Neural progenitor cell (in vitro differentiated cells): ENCODE results near the gene RPTOR. TPM values are rescaled to one million over a fixed set of nuclear protein-coding genes. Genes with fewer than 3 reads are reported as not detected.
A peak's percentile ranks its signal among the peaks of the same experiment; 100 is the strongest.

Source experiments
- DNase-seq: peaks from one replicate; pipeline ENCODE4 v3.0.0-alpha.2; 2016; ENCODE audit warnings: low spot score
- H2AFZ ChIP-seq: fragments of 200-600 bp; sonication (generic); replicated peaks from 2 replicates; pipeline ENCODE4 v1.6.1; 2016; ENCODE audit warnings: antibody characterized with exemption
- H3F3A ChIP-seq: fragments of 200-600 bp; sonication (generic); 2 replicates; pipeline ENCODE4 v1.6.1; 2016; ENCODE audit warnings: antibody characterized with exemption, low read depth
- H3K27ac ChIP-seq: fragments of 200-600 bp; sonication (generic); 2 replicates; pipeline ENCODE4 v1.5.1; 2016; ENCODE audit warnings: mild to moderate bottlenecking
- H3K27me3 ChIP-seq: fragments of 200-600 bp; sonication (generic); 2 replicates; pipeline ENCODE4 v1.6.1; 2016; ENCODE audit warnings: mild to moderate bottlenecking, moderate library complexity
- H3K36me3 ChIP-seq: fragments of 200-600 bp; sonication (generic); 2 replicates; pipeline ENCODE4 v1.5.1; 2016
- H3K4me1 ChIP-seq: fragments of 200-600 bp; sonication (generic); 2 replicates; pipeline ENCODE4 v1.6.1; 2016; ENCODE audit warnings: mixed run types
- H3K4me2 ChIP-seq: fragments of 200-600 bp; sonication (generic); 2 replicates; pipeline ENCODE4 v1.6.1; 2016
- H3K4me3 ChIP-seq: fragments of 200-600 bp; sonication (generic); 2 replicates; pipeline ENCODE4 v1.5.1; 2016
- H3K79me2 ChIP-seq: fragments of 200-600 bp; sonication (generic); 2 replicates; pipeline ENCODE4 v1.6.1; 2016; ENCODE audit warnings: low read depth
- H3K9ac ChIP-seq: fragments of 200-600 bp; sonication (generic); 2 replicates; pipeline ENCODE4 v1.6.1; 2016
- H3K9me3 ChIP-seq: fragments of 200-600 bp; sonication (generic); 2 replicates; pipeline ENCODE4 v1.5.1; 2016; ENCODE audit warnings: low read depth
- H4K20me1 ChIP-seq: fragments of 200-600 bp; sonication (generic); 2 replicates; pipeline ENCODE4 v1.6.1; 2016; ENCODE audit warnings: low read depth
- H3K27ac Mint-ChIP-seq: 3 replicates; pipeline ENCODE4 v1.8.0; 2021; ENCODE audit warnings: mixed read lengths
- H3K27me3 Mint-ChIP-seq: 2 replicates; pipeline ENCODE4 v1.8.0; 2022; ENCODE audit warnings: low read depth, mild to moderate bottlenecking, inconsistent platforms, moderate library complexity, mixed read lengths; ENCODE audit not compliant: insufficient read depth
- H3K36me3 Mint-ChIP-seq: 3 replicates; pipeline ENCODE4 v1.8.0; 2021; ENCODE audit warnings: mixed read lengths
- H3K4me1 Mint-ChIP-seq: 3 replicates; pipeline ENCODE4 v1.8.0; 2021; ENCODE audit warnings: mixed read lengths
- H3K4me3 Mint-ChIP-seq: 3 replicates; pipeline ENCODE4 v1.8.0; 2021; ENCODE audit warnings: mild to moderate bottlenecking, moderate library complexity, mixed read lengths
- H3K9me3 Mint-ChIP-seq: 3 replicates; pipeline ENCODE4 v1.8.0; 2020; ENCODE audit warnings: mixed read lengths
- EZH2 ChIP-seq: fragments of 200-600 bp; sonication (generic); IDR thresholded peaks from 2 replicates; pipeline ENCODE4 v1.6.1; 2017; ENCODE audit warnings: antibody characterized with exemption, mild to moderate bottlenecking, moderate library complexity
- EZH2phosphoT487 ChIP-seq: fragments of 200-600 bp; sonication (generic); IDR thresholded peaks from 2 replicates; pipeline ENCODE4 v1.6.1; 2017; ENCODE audit warnings: antibody characterized with exemption
- total RNA-seq: library from RNA; depleted of rRNA; stranded (reverse); fragments of >200 nt; gene quantifications from 2 replicates; pipeline ENCODE4 v1.2.3, GENCODE V29; 2015; ENCODE audit warnings: low replicate concordance
- TF ChIP-seq, protein P1 (sequence below): fragments of 200-600 bp; sonication (generic); IDR thresholded peaks from 2 replicates; pipeline ENCODE4 v1.5.1; 2017; ENCODE audit warnings: antibody characterized with exemption, mild to moderate bottlenecking

The RPTOR gene
- total RNA-seq, 1 donor from 2014 or later: 7.4 TPM

DNA sequence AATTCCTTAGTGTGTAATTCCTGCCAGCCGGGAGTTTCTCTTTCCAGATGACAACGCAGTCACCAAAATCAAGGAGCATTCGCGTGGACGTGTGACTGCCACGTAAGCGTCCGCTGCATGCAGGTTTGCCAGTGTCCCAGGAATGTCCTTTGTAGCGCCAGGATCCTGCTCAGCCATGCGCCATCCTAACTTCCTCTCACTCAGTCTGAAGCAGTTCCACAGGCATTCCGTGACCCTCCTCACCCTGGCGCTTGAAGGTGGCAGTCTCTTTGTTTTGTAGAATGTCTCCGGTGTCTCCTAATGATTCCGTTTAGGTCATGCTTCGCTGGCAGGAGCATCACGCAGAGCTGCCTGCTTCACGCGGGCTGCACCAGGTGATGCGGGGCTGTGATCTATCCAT is 88.6 kb downstream of the RPTOR start:
- TF ChIP-seq, protein P1, sequence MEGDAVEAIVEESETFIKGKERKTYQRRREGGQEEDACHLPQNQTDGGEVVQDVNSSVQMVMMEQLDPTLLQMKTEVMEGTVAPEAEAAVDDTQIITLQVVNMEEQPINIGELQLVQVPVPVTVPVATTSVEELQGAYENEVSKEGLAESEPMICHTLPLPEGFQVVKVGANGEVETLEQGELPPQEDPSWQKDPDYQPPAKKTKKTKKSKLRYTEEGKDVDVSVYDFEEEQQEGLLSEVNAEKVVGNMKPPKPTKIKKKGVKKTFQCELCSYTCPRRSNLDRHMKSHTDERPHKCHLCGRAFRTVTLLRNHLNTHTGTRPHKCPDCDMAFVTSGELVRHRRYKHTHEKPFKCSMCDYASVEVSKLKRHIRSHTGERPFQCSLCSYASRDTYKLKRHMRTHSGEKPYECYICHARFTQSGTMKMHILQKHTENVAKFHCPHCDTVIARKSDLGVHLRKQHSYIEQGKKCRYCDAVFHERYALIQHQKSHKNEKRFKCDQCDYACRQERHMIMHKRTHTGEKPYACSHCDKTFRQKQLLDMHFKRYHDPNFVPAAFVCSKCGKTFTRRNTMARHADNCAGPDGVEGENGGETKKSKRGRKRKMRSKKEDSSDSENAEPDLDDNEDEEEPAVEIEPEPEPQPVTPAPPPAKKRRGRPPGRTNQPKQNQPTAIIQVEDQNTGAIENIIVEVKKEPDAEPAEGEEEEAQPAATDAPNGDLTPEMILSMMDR: no peak
- H3K36me3 ChIP-seq: no peaks in the 10 kb centered on the region
- peak; percentile 36 for DNase-seq
- peaks cover 31% of the 10 kb centered on the region for H3K4me1 Mint-ChIP-seq
- no peaks in the 10 kb centered on the region for H3F3A ChIP-seq
- H3K27me3 Mint-ChIP-seq: peaks cover 5% of the 10 kb centered on the region
- no peak overlapping the region for H3K27ac ChIP-seq
- H3K4me2 ChIP-seq: no peak overlapping the region
- no peak overlapping the region for H2AFZ ChIP-seq
- no peak overlapping the region for H3K9ac ChIP-seq
- H4K20me1 ChIP-seq: peaks cover 34% of the 10 kb centered on the region
- H3K9me3 ChIP-seq: no peaks in the 10 kb centered on the region
- H3K4me1 ChIP-seq: no peaks in the 10 kb centered on the region
- H3K27me3 ChIP-seq: no peaks in the 10 kb centered on the region
- no peak overlapping the region for H3K4me3 Mint-ChIP-seq
- H3K4me3 ChIP-seq: no peak overlapping the region
- H3K27ac Mint-ChIP-seq: peak overlapping the region; percentile 72
- H3K36me3 Mint-ChIP-seq: no peaks in the 10 kb centered on the region
- H3K79me2 ChIP-seq: no peaks in the 10 kb centered on the region
- H3K9me3 Mint-ChIP-seq: no peaks in the 10 kb centered on the region

DNA sequence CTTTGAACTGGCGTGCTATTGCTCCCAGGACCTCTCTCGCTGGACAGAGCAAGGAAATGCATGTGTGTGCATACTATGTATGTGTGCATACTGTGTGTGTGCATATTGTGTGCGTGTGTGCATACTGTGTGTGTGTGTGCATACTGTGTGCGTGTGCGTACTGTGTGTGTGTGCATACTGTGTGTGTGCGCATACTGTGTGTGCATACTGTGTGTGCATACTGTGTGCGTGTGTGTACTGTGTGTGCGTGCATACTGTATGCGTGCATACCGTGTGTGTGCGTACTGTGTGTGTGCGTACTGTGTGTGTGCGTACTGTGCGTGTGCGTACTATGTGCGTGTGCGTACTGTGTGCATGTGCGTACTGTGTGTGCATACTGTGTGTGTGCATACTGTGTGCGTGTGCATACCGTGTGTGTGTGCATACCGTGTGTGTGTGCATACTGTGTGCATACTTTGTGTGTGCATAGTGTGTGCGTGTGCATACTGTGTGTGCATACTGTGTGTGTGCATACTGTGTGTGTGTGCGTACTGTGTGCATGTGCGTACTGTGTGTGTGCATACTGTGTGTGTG is 89.4 kb downstream of the RPTOR start:
- no peak overlapping the region for H2AFZ ChIP-seq
- peaks cover 32% of the 10 kb centered on the region for H4K20me1 ChIP-seq
- H3F3A ChIP-seq: no peaks in the 10 kb centered on the region
- no peak overlapping the region for H3K9ac ChIP-seq
- H3K9me3 Mint-ChIP-seq: no peaks in the 10 kb centered on the region
- H3K27ac ChIP-seq: no peak overlapping the region
- no peak for TF ChIP-seq EZH2
- TF ChIP-seq, protein P1: no peak
- H3K79me2 ChIP-seq: no peaks in the 10 kb centered on the region
- no peak overlapping the region for H3K4me3 ChIP-seq
- H3K9me3 ChIP-seq: no peaks in the 10 kb centered on the region
- no peaks in the 10 kb centered on the region for H3K36me3 ChIP-seq
- H3K36me3 Mint-ChIP-seq: no peaks in the 10 kb centered on the region
- no peaks in the 10 kb centered on the region for H3K4me1 ChIP-seq
- no peak overlapping the region for H3K4me3 Mint-ChIP-seq
- no peak overlapping the region for H3K27ac Mint-ChIP-seq
- H3K27me3 Mint-ChIP-seq: peaks cover 5% of the 10 kb centered on the region
- peaks cover 31% of the 10 kb centered on the region for H3K4me1 Mint-ChIP-seq
- no peak for DNase-seq
- H3K27me3 ChIP-seq: no peaks in the 10 kb centered on the region
- no peak overlapping the region for H3K4me2 ChIP-seq

DNA sequence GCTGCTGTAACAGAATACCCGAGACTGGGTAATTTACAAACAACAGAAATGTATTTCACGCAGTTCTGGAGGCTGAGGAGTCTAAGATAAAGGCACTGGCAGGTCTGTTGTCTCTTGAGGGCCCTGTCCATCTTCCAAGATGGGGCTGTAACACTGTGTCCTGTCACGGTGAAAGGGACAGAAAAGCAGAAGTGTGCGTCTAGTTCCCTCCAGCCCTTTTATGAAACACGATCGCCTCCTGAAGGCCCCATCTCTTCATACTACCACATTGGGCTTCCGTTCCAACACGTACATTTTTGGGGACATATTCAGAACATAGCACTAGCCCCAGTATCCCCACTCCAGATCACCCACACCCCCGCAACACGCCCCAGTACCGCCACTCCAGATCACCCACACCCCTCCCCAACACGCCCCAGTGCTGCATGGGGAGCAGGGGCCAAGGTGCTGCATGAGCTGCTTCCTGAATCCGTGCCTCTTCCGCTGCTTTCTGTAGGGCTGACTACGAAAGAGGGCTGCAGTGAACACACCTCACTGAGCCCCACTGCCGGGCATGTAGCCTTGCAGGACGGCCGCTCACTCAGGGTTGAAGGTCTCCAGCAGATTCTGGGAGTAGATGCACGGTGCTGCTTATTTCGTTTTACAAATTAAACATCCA is 91.9 kb downstream of the RPTOR start:
- H3K4me3 Mint-ChIP-seq: no peak overlapping the region
- TF ChIP-seq, protein P1: no peak
- no peak for TF ChIP-seq EZH2
- no peak for TF ChIP-seq EZH2phosphoT487
- H3K36me3 Mint-ChIP-seq: no peaks in the 10 kb centered on the region
- peaks cover 42% of the 10 kb centered on the region for H4K20me1 ChIP-seq
- peaks cover 5% of the 10 kb centered on the region for H3K27me3 Mint-ChIP-seq
- H3K4me3 ChIP-seq: no peak overlapping the region
- H3K4me1 ChIP-seq: no peaks in the 10 kb centered on the region
- no peaks in the 10 kb centered on the region for H3F3A ChIP-seq
- H3K4me2 ChIP-seq: no peak overlapping the region
- peak overlapping the region; percentile 32 for H3K27ac Mint-ChIP-seq
- H3K9ac ChIP-seq: no peak overlapping the region
- H3K4me1 Mint-ChIP-seq: peaks cover 38% of the 10 kb centered on the region
- H3K36me3 ChIP-seq: no peaks in the 10 kb centered on the region
- no peak for DNase-seq
- no peaks in the 10 kb centered on the region for H3K27me3 ChIP-seq
- H3K9me3 ChIP-seq: no peaks in the 10 kb centered on the region
- no peak overlapping the region for H3K27ac ChIP-seq
- H3K79me2 ChIP-seq: no peaks in the 10 kb centered on the region
- no peaks in the 10 kb centered on the region for H3K9me3 Mint-ChIP-seq
- no peak overlapping the region for H2AFZ ChIP-seq
